H1 (cell line): ENCODE results near the gene CEACAM5. TPM values are rescaled to one million over a fixed set of nuclear protein-coding genes. Genes with fewer than 3 reads are reported as not detected.

Experiments
- BRCA1 ChIP-seq: IDR thresholded peaks from 2 replicates; pipeline ENCODE4 v1.6.1; 2012; ENCODE audit warnings: low read depth, low read length, improper control_type of control experiment
- CHD7 ChIP-seq: fragments of 300-600 bp; sonication (generic); IDR thresholded peaks from 2 replicates; pipeline ENCODE4 v1.7.1; 2012; ENCODE audit warnings: low read length, moderate library complexity, mild to moderate bottlenecking, inconsistent platforms; ENCODE audit not compliant: insufficient replicate concordance
- CTBP2 ChIP-seq: IDR thresholded peaks from 2 replicates; pipeline ENCODE4 v1.7.0; 2011; ENCODE audit warnings: borderline replicate concordance, mild to moderate bottlenecking, moderate library complexity, mixed read lengths, low read length; ENCODE audit not compliant: insufficient read depth, insufficient read length
- GABPA ChIP-seq: IDR thresholded peaks from 2 replicates; pipeline ENCODE4 v1.6.1; 2011; ENCODE audit warnings: mild to moderate bottlenecking, low read length, moderate library complexity, borderline replicate concordance; ENCODE audit not compliant: insufficient read depth
- GTF2F1 ChIP-seq: IDR thresholded peaks from 2 replicates; pipeline ENCODE4 v1.6.1; 2012; ENCODE audit warnings: low read depth, low read length, improper control_type of control experiment, borderline replicate concordance
- MAX ChIP-seq: IDR thresholded peaks from 2 replicates; pipeline ENCODE4 v1.6.1; 2012; ENCODE audit warnings: inconsistent platforms
- SP1 ChIP-seq: IDR thresholded peaks from 2 replicates; pipeline ENCODE4 v1.6.1; 2011; ENCODE audit warnings: low read depth, low read length
- TEAD4 ChIP-seq: IDR thresholded peaks from 2 replicates; pipeline ENCODE4 v1.6.1; 2012; ENCODE audit warnings: low read depth, low read length, inconsistent platforms, mixed read lengths
- ZNF274 ChIP-seq: IDR thresholded peaks from 2 replicates; pipeline ENCODE4 v1.7.0; 2012; ENCODE audit warnings: low read length, borderline replicate concordance; ENCODE audit errors: extremely low read depth
- polyA plus RNA-seq, 7 experiments: library from polyadenylated mRNA; depleted of rRNA in 3 of 7; stranded (reverse) in 5 of 7; unstranded in 2 of 7; fragments of >200 nt in 5 of 7; fragments of 200-250 nt in 2 of 7; gene quantifications; 1 replicate in 5 of 7; 2 replicates in 1 of 7; 4 replicates in 1 of 7; pipeline versions ENCODE4 v1.2.1 to v1.2.3, GENCODE V29; 2011 to 2013; ENCODE audit warnings: missing spikeins in 2 of 7, mixed read lengths in 2 of 7
- total RNA-seq: library from RNA; stranded (reverse); fragmentation: NEBNext Ultra II Directional; extraction: Animal tissue kit (Norgen Biotek cat#: 25700); gene quantifications from 2 replicates; pipeline ENCODE4 v1.2.1, GENCODE V29; 2021

The CEACAM5 gene
- total and polyA plus RNA-seq, 2 of the 8 experiments (the other 6 are each of a cell fraction or from before 2014, with no cell fraction given), result not detected

- TF ChIP-seq CHD7 (no peak), GTF2F1 (no peak), GABPA (no peak), CTBP2 (no peak), MAX (no peak), TEAD4 (no peak), ZNF274 (no peak), SP1 (no peak), BRCA1 (no peak)
These were observed 19.7 kb upstream of the CEACAM5 start (continued) for GRCh38 chr19:41688687-41689086.
